Measurements from ENCODE around the gene THSD7A.

THSD7A gene

GRCh38 chr7:11373546-11374142, 458.4 kb downstream of the THSD7A start:
- no peak for DNase-seq

- DNase-seq, result no peak
These were observed 462.3 kb downstream of the THSD7A start for GRCh38 chr7:11369696-11370095.

GRCh38 chr7:11366118-11366517, 465.9 kb downstream of the THSD7A start:
- no peak for DNase-seq

GRCh38 chr7:11358637-11359036, 473.4 kb downstream of the THSD7A start:
- DNase-seq, result no peak

- DNase-seq, result no peak
These were observed 476.5 kb downstream of the THSD7A start for GRCh38 chr7:11355399-11356005.

GRCh38 chr7:11346302-11346701, 485.7 kb downstream of the THSD7A start:
- no peak for DNase-seq

GRCh38 chr7:11345621-11346020, 486.4 kb downstream of the THSD7A start:
- DNase-seq, result no peak

GRCh38 chr7:11343818-11344413, 488.1 kb downstream of the THSD7A start:
- DNase-seq, result no peak

GRCh38 chr7:11343136-11343535, 488.9 kb downstream of the THSD7A start:
- DNase-seq, result no peak

GRCh38 chr7:11341285-11341944, 490.6 kb downstream of the THSD7A start:
- no peak for DNase-seq

GRCh38 chr7:11336432-11336831, 495.6 kb downstream of the THSD7A start:
- no peak for DNase-seq

GRCh38 chr7:11335947-11336346, 496.1 kb downstream of the THSD7A start:
- DNase-seq, result no peak

- no peak for DNase-seq
These were observed 499.2 kb downstream of the THSD7A start for GRCh38 chr7:11332865-11333228.

- DNase-seq, result no peak
These were observed 499.7 kb downstream of the THSD7A start for GRCh38 chr7:11332186-11332864.

GRCh38 chr7:11331128-11332102, 500.6 kb downstream of the THSD7A start:
- DNase-seq, result no peak

- no peak for DNase-seq
These were observed 501.3 kb downstream of the THSD7A start for GRCh38 chr7:11330717-11331116.

- no peak for DNase-seq
These were observed 501.8 kb downstream of the THSD7A start for GRCh38 chr7:11330208-11330607.

GRCh38 chr7:11329626-11330025, 502.4 kb downstream of the THSD7A start:
- no peak for DNase-seq

- no peak for DNase-seq
These were observed 503.7 kb downstream of the THSD7A start for GRCh38 chr7:11328309-11328708.

- DNase-seq, result no peak
These were observed 504.4 kb downstream of the THSD7A start for GRCh38 chr7:11327633-11328032.

All from activated gamma-delta T cell (primary cell).